K562 (cell line): ENCODE results near the gene XPR1. TPM values are rescaled to one million over a fixed set of nuclear protein-coding genes. Genes with fewer than 3 reads are reported as not detected.

ENCODE experiments used
- ATAC-seq: fragments of 200-7000 bp; cut with Tn5 transposase; 3 replicates; pipeline ENCODE4 v1.9.1; 2020; ENCODE audit warnings: moderate library complexity
- BruUV-seq: library from RNA; stranded (reverse); fragments of 400-500 nt; replicated peaks from 2 replicates; lab custom pipeline; 2021; lab: Mats Ljungman, UMichigan
- CTCF ChIA-PET: fragments of 300-600 bp; formaldehyde crosslinking; extraction: SDS; loops from one replicate; lab custom pipeline; 2021; ENCODE audit warnings: low intra/inter-chr PET ratio; lab: Yijun Ruan, JAX
- POLR2A ChIA-PET: fragments of 300-600, 350-650 bp; sonication (Branson Sonifier 250); formaldehyde crosslinking; extraction: SDS; loops from one replicate; lab custom pipeline; 2021; ENCODE audit warnings: antibody characterized with exemption, inconsistent platforms; lab: Yijun Ruan, JAX
- DNase-seq, 4 experiments: peaks; one replicate each; pipeline versions ENCODE4 v3.0.0 to v3.0.0-alpha.2; 2011 to 2018; ENCODE audit warnings: low spot score in 3 of 4, mixed read lengths in 3 of 4; ENCODE audit errors: extremely low read depth in 1 of 4
- FAIRE-seq: peaks from 2 replicates; lab custom pipeline; 2011; peaks lifted over from hg19 to GRCh38; lab: Jason Lieb, UNC
- H2AFZ ChIP-seq: 2 replicates; pipeline ENCODE4 v1.6.0; 2011; ENCODE audit warnings: low read depth, low read length, control low read depth, inconsistent platforms
- H3K27ac ChIP-seq: fragments of 200-600 bp; 3 replicates; pipeline ENCODE4 v1.8.0; 2011; ENCODE audit warnings: low read depth, mild to moderate bottlenecking, control low read depth, inconsistent platforms, low read length, moderate library complexity, mixed read lengths; ENCODE audit errors: extremely low read depth
- H3K27me3 ChIP-seq, 2 experiments: fragments of 300-600 bp in 1 of 2; 2 replicates in 1 of 2; 3 replicates in 1 of 2; pipeline versions ENCODE4 v1.6.0 to v1.8.0; 2011; ENCODE audit warnings: inconsistent platforms in 2 of 2, low read length in 2 of 2, mild to moderate bottlenecking in 1 of 2, mixed read lengths in 1 of 2, moderate library complexity in 1 of 2; ENCODE audit not compliant: control insufficient read depth in 2 of 2, insufficient read depth in 2 of 2
- H3K36me3 ChIP-seq: fragments of 300-600 bp; 3 replicates; pipeline ENCODE4 v1.8.0; 2011; ENCODE audit warnings: mild to moderate bottlenecking, low read length, inconsistent platforms; ENCODE audit not compliant: control insufficient read depth, insufficient read depth
- H3K4me1 ChIP-seq, 2 experiments: fragments of 200-600 bp in 1 of 2; replicated peaks in 1 of 2; 2 replicates in 1 of 2; 3 replicates in 1 of 2; pipeline versions ENCODE4 v1.5.1 to v1.8.0; 2011; ENCODE audit warnings: inconsistent platforms in 2 of 2, low read length in 2 of 2, mild to moderate bottlenecking in 1 of 2, mixed read lengths in 1 of 2, moderate library complexity in 1 of 2; ENCODE audit not compliant: control insufficient read depth in 2 of 2, insufficient read depth in 2 of 2
- H3K4me2 ChIP-seq: 2 replicates; pipeline ENCODE4 v1.6.1; 2011; ENCODE audit warnings: low read length, control low read depth, inconsistent platforms, mixed read lengths; ENCODE audit not compliant: insufficient read depth
- H3K4me3 ChIP-seq: fragments of 200-600 bp; sonication (generic), shearing (Covaris generic); 2 replicates; pipeline ENCODE4 v1.5.1; 2016; ENCODE audit warnings: control low read depth, inconsistent platforms
- H3K79me2 ChIP-seq: fragments of 200-600 bp; 3 replicates; pipeline ENCODE4 v1.8.0; 2011; ENCODE audit warnings: low read length, inconsistent platforms; ENCODE audit not compliant: control insufficient read depth, insufficient read depth
- H3K9ac ChIP-seq, 2 experiments: 2 replicates each; pipeline versions ENCODE4 v1.6.0 to v1.6.1; 2011; ENCODE audit warnings: low read depth in 2 of 2, low read length in 2 of 2, control low read depth in 1 of 2, inconsistent platforms in 1 of 2, mild to moderate bottlenecking in 1 of 2, mixed read lengths in 1 of 2; ENCODE audit not compliant: insufficient read depth in 1 of 2
- H3K9me1 ChIP-seq: one replicate; pipeline ENCODE4 v1.6.0; 2011; ENCODE audit warnings: inconsistent platforms, mild to moderate bottlenecking, low read length, moderate library complexity; ENCODE audit not compliant: control insufficient read depth, insufficient read depth
- H3K9me3 ChIP-seq: replicated peaks from 2 replicates; pipeline ENCODE4 v1.5.1; 2011; ENCODE audit warnings: low read depth, low read length, inconsistent platforms; ENCODE audit not compliant: control insufficient read depth, insufficient read depth
- H4K20me1 ChIP-seq: replicated peaks from 2 replicates; pipeline ENCODE4 v1.6.1; 2011; ENCODE audit warnings: low read length, inconsistent platforms, mixed read lengths; ENCODE audit not compliant: control insufficient read depth, insufficient read depth
- CEBPB ChIP-seq: fragments of 450-650 bp; IDR thresholded peaks from 2 replicates; pipeline ENCODE4 v1.6.1; 2016; ENCODE audit warnings: missing genetic modification characterization, missing compliant biosample characterization
- HDAC1 ChIP-seq, 2 experiments: fragments of 450-650 bp; IDR thresholded peaks; 2 replicates each; pipeline ENCODE4 v1.6.1; 2016 to 2017; ENCODE audit warnings: inconsistent platforms in 1 of 2, mild to moderate bottlenecking in 1 of 2, moderate library complexity in 1 of 2
- HIVEP1 ChIP-seq: fragments of 250-450 bp; sonication (Bioruptor Pico); IDR thresholded peaks from 2 replicates; pipeline ENCODE4 v1.4.0; 2020; ENCODE audit warnings: mild to moderate bottlenecking
- LCOR ChIP-seq: sonication (generic); formaldehyde crosslinking; IDR thresholded peaks from 2 replicates; pipeline ENCODE4 v1.8.0; 2022; ENCODE audit warnings: mild to moderate bottlenecking, missing genetic modification reagents
- MYC ChIP-seq, 2 experiments: fragments of 250-450 bp in 1 of 2; sonication (Bioruptor Pico) in 1 of 2; IDR thresholded peaks; 2 replicates each; pipeline versions ENCODE4 v1.5.1 to v1.6.1; 2012 to 2021; ENCODE audit warnings: low read depth in 2 of 2, borderline replicate concordance in 1 of 2, improper control_type of control experiment in 1 of 2, low read length in 1 of 2, mild to moderate bottlenecking in 1 of 2, moderate library complexity in 1 of 2
- NFYB ChIP-seq: IDR thresholded peaks from 2 replicates; pipeline ENCODE4 v1.6.1; 2011; ENCODE audit warnings: mild to moderate bottlenecking, moderate library complexity; ENCODE audit not compliant: insufficient read length; ENCODE audit errors: extremely low read depth
- SAP30 ChIP-seq: fragments of 200-600 bp; sonication (generic); IDR thresholded peaks from 2 replicates; pipeline ENCODE4 v1.6.1; 2012; ENCODE audit warnings: borderline replicate concordance, low read depth, mild to moderate bottlenecking, moderate library complexity, low read length, control low read depth, inconsistent platforms; ENCODE audit not compliant: insufficient read depth, poor library complexity, severe bottlenecking
- SREBF2 ChIP-seq: sonication (generic); formaldehyde crosslinking; IDR thresholded peaks from 2 replicates; pipeline ENCODE4 v1.4.0; 2020; ENCODE audit warnings: mild to moderate bottlenecking, missing genetic modification reagents
- YY1 ChIP-seq, 3 experiments: IDR thresholded peaks; 2 replicates each; pipeline ENCODE4 v1.6.1; 2011; ENCODE audit warnings: low read length in 2 of 3, mild to moderate bottlenecking in 2 of 3, moderate library complexity in 2 of 3, borderline replicate concordance in 1 of 3, control low read depth in 1 of 3, low read depth in 1 of 3; ENCODE audit not compliant: insufficient read depth in 3 of 3, insufficient replicate concordance in 2 of 3, control insufficient read depth in 1 of 3, insufficient read length in 1 of 3; ENCODE audit errors: extremely low read depth in 1 of 3
- ZNF217 ChIP-seq: sonication (generic); formaldehyde crosslinking; IDR thresholded peaks from 2 replicates; pipeline ENCODE4 v1.8.0; 2022; ENCODE audit warnings: mild to moderate bottlenecking, missing genetic modification reagents
- ZNF263 ChIP-seq: sonication (generic); formaldehyde crosslinking; IDR thresholded peaks from 2 replicates; pipeline ENCODE4 v1.8.0; 2022; ENCODE audit warnings: mild to moderate bottlenecking, missing genetic modification reagents, borderline replicate concordance
- ZNF79 ChIP-seq: fragments of 250-450 bp; sonication (Bioruptor Pico); IDR thresholded peaks from 2 replicates; pipeline ENCODE4 v1.4.0; 2020; ENCODE audit warnings: low read depth, mild to moderate bottlenecking, moderate library complexity
- WGBS: fragments of 100-300 bp; shearing (Covaris generic); methylation state at CpG from one replicate; pipeline ENCODE4 v1.1.6; 2016; ENCODE audit warnings: low coverage, mixed read lengths; ENCODE audit not compliant: insufficient coverage; ENCODE audit errors: missing lambda C conversion rate; 5-methylcytosine and 5-hydroxymethylcytosine counted together
- in situ Hi-C: fragments of 300-500 bp; cut with MboI; formaldehyde crosslinking; loops from 4 replicates; pipeline ENCODE4 v1.15.0; 2018; ENCODE audit warnings: inconsistent platforms, mixed read lengths
- intact Hi-C: fragments of 100-400 bp; cut with micrococcal nuclease; formaldehyde crosslinking; loops from 2 replicates; pipeline ENCODE4 v1.14.2; 2022
- polyA plus RNA-seq, 8 experiments: library from polyadenylated mRNA; depleted of rRNA in 4 of 8; stranded (reverse) in 5 of 8; unstranded in 3 of 8; fragments of >200 nt; fragmentation: Nextera tagmentation in 2 of 8; fragmentation: Illumina TruSeq in 1 of 8; extraction: Ambion mirVana in 2 of 8; extraction: Trizol in 1 of 8; gene quantifications; 2 replicates each; pipeline versions ENCODE4 v1.2.1 to v1.2.3, GENCODE V29; 2011 to 2014; ENCODE audit warnings: inconsistent platforms in 1 of 8, missing spikeins in 1 of 8
- total RNA-seq, 7 experiments: library from RNA; depleted of rRNA in 6 of 7; stranded (reverse); fragments of >200 nt in 6 of 7; fragmentation: Illumina TruSeq in 2 of 7; extraction: Trizol in 2 of 7; gene quantifications; 2 replicates each; pipeline versions ENCODE4 v1.2.1 to v1.2.3, GENCODE V29; 2011 to 2021; ENCODE audit warnings: low replicate concordance in 1 of 7
- TF ChIP-seq, protein P1 (sequence below): fragments of 450-650 bp; formaldehyde crosslinking; conservative IDR thresholded peaks from 2 replicates; pipeline ENCODE4 v1.4.0; 2022; ENCODE audit warnings: mild to moderate bottlenecking, missing genetic modification characterization
- TF ChIP-seq, protein P2 (sequence below): conservative IDR thresholded peaks from 2 replicates; pipeline ENCODE4 v1.6.1; 2011; ENCODE audit warnings: low read depth, mild to moderate bottlenecking, low read length; ENCODE audit not compliant: control insufficient read depth
- TF ChIP-seq, protein P3 (sequence below), 2 experiments: IDR thresholded peaks; 2 replicates each; pipeline ENCODE4 v1.6.1; 2011; ENCODE audit warnings: borderline replicate concordance in 1 of 2, control low read depth in 1 of 2, low read depth in 1 of 2, low read length in 1 of 2, mild to moderate bottlenecking in 1 of 2, mixed read lengths in 1 of 2, moderate library complexity in 1 of 2; ENCODE audit not compliant: insufficient read depth in 1 of 2, insufficient read length in 1 of 2, poor library complexity in 1 of 2, severe bottlenecking in 1 of 2; ENCODE audit errors: extremely low read depth in 1 of 2

The XPR1 gene
- total and polyA plus RNA-seq, 9 of the 15 experiments (the other 6 are each of a cell fraction or from before 2014, with no cell fraction given): 3.0 to 66.2 (median 38.6) TPM

DNA sequence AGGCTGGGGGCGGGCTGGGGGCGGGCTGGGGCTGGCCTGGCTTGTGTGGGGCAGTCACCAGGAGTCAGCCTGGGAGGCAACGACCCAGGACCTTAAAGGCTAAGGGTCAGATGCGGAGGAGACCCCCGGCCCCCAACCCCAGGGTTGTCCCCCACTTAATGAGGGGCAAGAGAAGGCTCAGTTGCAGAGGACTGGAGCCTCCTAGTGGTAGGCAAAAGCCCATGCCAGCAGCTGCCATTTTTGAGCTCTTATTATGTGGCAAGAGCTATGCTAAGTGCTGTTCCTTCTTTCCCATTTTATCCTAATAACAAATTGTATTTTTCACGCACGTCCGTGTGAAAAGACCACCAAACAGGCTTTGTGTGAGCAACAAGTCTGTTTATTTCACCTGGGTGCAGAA is 288.9 kb downstream of the XPR1 start (continued):
- TF ChIP-seq CEBPB (tag): peak; percentile 64
- TF ChIP-seq YY1 (IDR thresholded peaks at IDR 0.05; ENCODE audit: borderline replicate concordance in 1 of 3, control insufficient read depth in 1 of 3, extremely low read depth in 1 of 3, insufficient read depth in 3 of 3, insufficient read length in 1 of 3, insufficient replicate concordance in 2 of 3, low read depth in 1 of 3, low read length in 2 of 3): peak; percentile 19 to 88 (median 61)
- TF ChIP-seq, protein P1, sequence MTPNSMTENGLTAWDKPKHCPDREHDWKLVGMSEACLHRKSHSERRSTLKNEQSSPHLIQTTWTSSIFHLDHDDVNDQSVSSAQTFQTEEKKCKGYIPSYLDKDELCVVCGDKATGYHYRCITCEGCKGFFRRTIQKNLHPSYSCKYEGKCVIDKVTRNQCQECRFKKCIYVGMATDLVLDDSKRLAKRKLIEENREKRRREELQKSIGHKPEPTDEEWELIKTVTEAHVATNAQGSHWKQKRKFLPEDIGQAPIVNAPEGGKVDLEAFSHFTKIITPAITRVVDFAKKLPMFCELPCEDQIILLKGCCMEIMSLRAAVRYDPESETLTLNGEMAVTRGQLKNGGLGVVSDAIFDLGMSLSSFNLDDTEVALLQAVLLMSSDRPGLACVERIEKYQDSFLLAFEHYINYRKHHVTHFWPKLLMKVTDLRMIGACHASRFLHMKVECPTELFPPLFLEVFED (CRISPR knock-in tag): no peak

DNA sequence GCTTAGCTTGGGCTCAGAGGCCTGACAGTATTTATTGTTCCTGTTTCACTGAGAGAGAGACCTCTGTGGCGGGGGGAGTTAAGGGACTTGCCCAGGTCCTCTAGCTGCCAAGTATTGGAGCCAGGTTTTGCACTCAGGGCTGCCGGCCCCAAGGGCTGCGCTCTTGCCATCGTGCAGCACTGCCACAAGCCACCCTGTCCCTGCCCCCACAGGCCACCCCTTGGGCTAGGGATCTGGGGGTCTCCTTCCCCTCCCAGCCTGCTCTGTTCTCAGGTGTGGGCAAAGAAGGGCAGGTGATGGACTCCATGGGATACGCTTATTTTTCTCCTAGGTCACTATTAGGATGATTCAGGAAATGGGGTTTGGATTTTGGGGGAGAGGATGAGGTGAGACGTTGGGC is 289.6 kb downstream of the XPR1 start:
- intact Hi-C loops (loop anchor here (2.0 kb wide), 1 partner anchor 407 kb away; no protein-coding TSS in a partner anchor), in situ Hi-C loops (no loop called here)
- ATAC-seq (no peak), FAIRE-seq (no peak), DNase-seq (no peak)
- Histone ChIP-seq H4K20me1 (no peaks in the 10 kb centered on the region), H2AFZ (no peak overlapping the region), H3K4me3 (no peak overlapping the region), H3K4me2 (no peak overlapping the region), H3K9me3 (no peaks in the 10 kb centered on the region), H3K9me1 (no peaks in the 10 kb centered on the region), H3K27me3 (no peaks in the 10 kb centered on the region; a peak in 1 of 5 replicates), H3K27ac (no peak overlapping the region), H3K9ac (peak overlapping the region in 1 of 2 experiments; percentile 47; a peak in 1 of 4 replicates), H3K79me2 (no peaks in the 10 kb centered on the region), H3K4me1 (peaks cover 26 to 41% of the 10 kb centered on the region in 2 experiments; a peak in 4 of 5 replicates), H3K36me3 (no peaks in the 10 kb centered on the region)
- WGBS: 60% methylated on average over 6 of the region's 6 CpGs
- POLR2A ChIA-PET: interaction anchor here (0.6 kb wide), 1 partner anchor 21 kb away, joined by 3 read pairs; no protein-coding TSS in a partner anchor
- CTCF ChIA-PET: no interaction called here
- BruUV-seq: no TSS peak
- TF ChIP-seq HIVEP1 (no peak), ZNF263 (no peak), SAP30 (no peak), HDAC1 (IDR thresholded peaks at IDR 0.05) (no peak), LCOR (CRISPR knock-in tag) (no peak), ZNF217 (CRISPR knock-in tag) (no peak), MYC (IDR thresholded peaks at IDR 0.05; ENCODE audit: low read depth, low read length) (no peak), MYC (CRISPR knock-in tag; IDR thresholded peaks at IDR 0.05; ENCODE audit: borderline replicate concordance, low read depth) (no peak), ZNF79 (CRISPR knock-in tag) (no peak), NFYB (no peak), SREBF2 (CRISPR knock-in tag) (no peak)
- TF ChIP-seq, protein P2, sequence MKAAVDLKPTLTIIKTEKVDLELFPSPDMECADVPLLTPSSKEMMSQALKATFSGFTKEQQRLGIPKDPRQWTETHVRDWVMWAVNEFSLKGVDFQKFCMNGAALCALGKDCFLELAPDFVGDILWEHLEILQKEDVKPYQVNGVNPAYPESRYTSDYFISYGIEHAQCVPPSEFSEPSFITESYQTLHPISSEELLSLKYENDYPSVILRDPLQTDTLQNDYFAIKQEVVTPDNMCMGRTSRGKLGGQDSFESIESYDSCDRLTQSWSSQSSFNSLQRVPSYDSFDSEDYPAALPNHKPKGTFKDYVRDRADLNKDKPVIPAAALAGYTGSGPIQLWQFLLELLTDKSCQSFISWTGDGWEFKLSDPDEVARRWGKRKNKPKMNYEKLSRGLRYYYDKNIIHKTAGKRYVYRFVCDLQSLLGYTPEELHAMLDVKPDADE: no peak
- TF ChIP-seq, protein P3, sequence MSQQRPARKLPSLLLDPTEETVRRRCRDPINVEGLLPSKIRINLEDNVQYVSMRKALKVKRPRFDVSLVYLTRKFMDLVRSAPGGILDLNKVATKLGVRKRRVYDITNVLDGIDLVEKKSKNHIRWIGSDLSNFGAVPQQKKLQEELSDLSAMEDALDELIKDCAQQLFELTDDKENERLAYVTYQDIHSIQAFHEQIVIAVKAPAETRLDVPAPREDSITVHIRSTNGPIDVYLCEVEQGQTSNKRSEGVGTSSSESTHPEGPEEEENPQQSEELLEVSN (IDR thresholded peaks at IDR 0.05; ENCODE audit: borderline replicate concordance in 1 of 2, extremely low read depth in 1 of 2, insufficient read depth in 1 of 2, insufficient read length in 1 of 2, low read depth in 1 of 2, low read length in 1 of 2, poor library complexity in 1 of 2, severe bottlenecking in 1 of 2): no peak
